Uterus (tissue), 4 donors: ENCODE data around the gene NOX5. TPM values are rescaled to one million over a fixed set of nuclear protein-coding genes. Genes with fewer than 3 reads are reported as not detected.

Experiments
- DNase-seq, 2 donors: peaks; one replicate each; pipeline ENCODE4 v3.0.0-alpha.2; 2019 to 2020
- H3K27ac ChIP-seq, 2 donors: fragments of 200-600 bp; sonication (generic); 1 replicate in 1 of 2; 2 replicates in 1 of 2; pipeline ENCODE4 v1.5.1; 2016 to 2018
- H3K27me3 ChIP-seq, 2 donors: fragments of 200-600 bp; sonication (generic); one replicate each; pipeline ENCODE4 v1.5.1; 2018 to 2019; ENCODE audit warnings: control low read depth in 1 of 2
- H3K36me3 ChIP-seq, 2 donors: fragments of 200-600 bp; sonication (generic); one replicate each; pipeline ENCODE4 v1.5.1; 2019; ENCODE audit warnings: control low read depth in 1 of 2
- H3K4me1 ChIP-seq, 2 donors: fragments of 200-600 bp; sonication (generic); one replicate each; pipeline ENCODE4 v1.5.1; 2018 to 2019; ENCODE audit warnings: control low read depth in 1 of 2
- H3K4me3 ChIP-seq, 2 donors: fragments of 200-600 bp; sonication (generic); 1 replicate in 1 of 2; 2 replicates in 1 of 2; pipeline ENCODE4 v1.5.1; 2018 to 2019; ENCODE audit warnings: mild to moderate bottlenecking in 1 of 2
- H3K9me3 ChIP-seq, 2 donors: fragments of 200-600 bp; sonication (generic); one replicate each; pipeline ENCODE4 v1.5.1; 2019; ENCODE audit warnings: control low read depth in 1 of 2
- CTCF ChIP-seq, 4 experiments: fragments of 200-600 bp in 2 of 4; fragments of 450-650 bp in 2 of 4; sonication (generic) in 2 of 4; IDR thresholded peaks; one replicate each; pipeline ENCODE4 v1.5.1; 2016 to 2019; ENCODE audit warnings: antibody characterized with exemption in 4 of 4, mild to moderate bottlenecking in 2 of 4, moderate library complexity in 1 of 4
- POLR2A ChIP-seq, 2 donors: fragments of 450-650 bp; IDR thresholded peaks; one replicate each; pipeline ENCODE4 v1.6.1; 2016; ENCODE audit warnings: antibody characterized with exemption in 2 of 2, mild to moderate bottlenecking in 1 of 2, moderate library complexity in 1 of 2
- intact Hi-C: fragments of 100-400 bp; cut with DNase I; formaldehyde crosslinking; loops from one replicate; pipeline ENCODE4 v1.15.1; 2023; ENCODE audit warnings: low total_unique reads
- total RNA-seq, 4 donors: library from RNA; depleted of rRNA in 3 of 4; stranded (reverse); fragments of >200 nt in 3 of 4; gene quantifications; one replicate each; pipeline versions ENCODE4 v1.1.0 to v1.2.4, GENCODE V29; 2014 to 2023
- donor health status: DM: yes; HTN: yes; CAD: no.

Gene NOX5
- total RNA-seq, 4 donors from 2014 or later, result 0.21 to 0.52 TPM; not detected in 2

- no peak overlapping the region for H3K27ac ChIP-seq
- intact Hi-C loops, result no loop called here
These were observed 78.6 kb downstream of the NOX5 start for GRCh38 chr15:69093127-69093526.

GRCh38 chr15:69093614-69094013 is 79.1 kb downstream of the NOX5 start:
- no peak overlapping the region for H3K4me3 ChIP-seq
- no peaks in the 10 kb centered on the region for H3K27me3 ChIP-seq
- no peaks in the 10 kb centered on the region for H3K36me3 ChIP-seq
- H3K4me1 ChIP-seq, result no peaks in the 10 kb centered on the region
- H3K9me3 ChIP-seq, result no peaks in the 10 kb centered on the region
- no peak for DNase-seq
- intact Hi-C loops, result no loop called here
- H3K27ac ChIP-seq, result no peak overlapping the region
- TF ChIP-seq CTCF (IDR thresholded peaks at IDR 0.05), result no peak
- no peak for TF ChIP-seq POLR2A (IDR thresholded peaks at IDR 0.05)

More at GRCh38 chr15:69093127-69093526, 78.6 kb downstream of the NOX5 start:
- Histone ChIP-seq H3K27me3 (no peaks in the 10 kb centered on the region), H3K36me3 (no peaks in the 10 kb centered on the region), H3K4me3 (no peak overlapping the region), H3K9me3 (no peaks in the 10 kb centered on the region), H3K4me1 (no peaks in the 10 kb centered on the region)
- TF ChIP-seq CTCF (IDR thresholded peaks at IDR 0.05) (no peak), POLR2A (IDR thresholded peaks at IDR 0.05) (no peak)
- DNase-seq, result no peak

GRCh38 chr15:69094124-69094921 is 79.8 kb downstream of the NOX5 start:
- DNase-seq, result no peak
- no peak overlapping the region for H3K27ac ChIP-seq
- H3K4me1 ChIP-seq, result no peaks in the 10 kb centered on the region
- no peaks in the 10 kb centered on the region for H3K27me3 ChIP-seq
- H3K4me3 ChIP-seq, result no peak overlapping the region
- intact Hi-C loops, result no loop called here
- H3K9me3 ChIP-seq, result no peaks in the 10 kb centered on the region
- no peak for TF ChIP-seq CTCF (IDR thresholded peaks at IDR 0.05)
- TF ChIP-seq POLR2A (IDR thresholded peaks at IDR 0.05), result no peak
- no peaks in the 10 kb centered on the region for H3K36me3 ChIP-seq

- Histone ChIP-seq H3K36me3 (no peaks in the 10 kb centered on the region), H3K4me1 (no peaks in the 10 kb centered on the region), H3K9me3 (no peaks in the 10 kb centered on the region), H3K4me3 (no peak overlapping the region), H3K27ac (no peak overlapping the region), H3K27me3 (no peaks in the 10 kb centered on the region)
- TF ChIP-seq CTCF (IDR thresholded peaks at IDR 0.05) (no peak), POLR2A (IDR thresholded peaks at IDR 0.05) (no peak)
- intact Hi-C loops, result no loop called here
- DNase-seq, result no peak
These were observed 80.8 kb downstream of the NOX5 start for GRCh38 chr15:69095274-69095673.

- Histone ChIP-seq H3K4me3 (no peak overlapping the region), H3K27ac (no peak overlapping the region), H3K9me3 (no peaks in the 10 kb centered on the region), H3K36me3 (no peaks in the 10 kb centered on the region), H3K4me1 (no peaks in the 10 kb centered on the region), H3K27me3 (no peaks in the 10 kb centered on the region)
- no peak for DNase-seq
- intact Hi-C loops, result no loop called here
- TF ChIP-seq POLR2A (IDR thresholded peaks at IDR 0.05), result no peak
- no peak for TF ChIP-seq CTCF (IDR thresholded peaks at IDR 0.05)
These were observed 81.7 kb downstream of the NOX5 start for GRCh38 chr15:69096196-69096595.
